Measurements from ENCODE around the gene NSRP1.

GRCh38 chr17:30200106-30200505 is 83.5 kb downstream of the NSRP1 start:
- TF ChIP-seq CTCF (IDR thresholded peaks at IDR 0.05): no peak
- no peak for TF ChIP-seq POLR2A (IDR thresholded peaks at IDR 0.05)
